HEK293T (cell line): ENCODE measurements around the gene GRAMD4.

Experiments used
- CTCF ChIA-PET: fragments of 350-600 bp; formaldehyde crosslinking; extraction: SDS; loops from one replicate; lab custom pipeline; 2021; ENCODE audit warnings: antibody characterized with exemption, inconsistent platforms; lab: Yijun Ruan, JAX
- POLR2A ChIA-PET: fragments of 350-600 bp; formaldehyde crosslinking; extraction: SDS; loops from one replicate; lab custom pipeline; 2020; ENCODE audit warnings: antibody characterized with exemption, inconsistent platforms; lab: Yijun Ruan, JAX
- DNase-seq: peaks from one replicate; pipeline ENCODE4 v3.0.0; 2012; ENCODE audit warnings: mixed read lengths; ENCODE audit errors: extremely low spot score
- ARNT ChIP-seq: fragments of 450-650 bp; IDR thresholded peaks from 2 replicates; pipeline ENCODE4 v1.6.1; 2017; ENCODE audit warnings: mild to moderate bottlenecking
- BHLHE40 ChIP-seq: fragments of 450-650 bp; IDR thresholded peaks from 2 replicates; pipeline ENCODE4 v1.6.1; 2016; ENCODE audit warnings: mild to moderate bottlenecking, moderate library complexity, borderline replicate concordance
- CTBP1 ChIP-seq: fragments of 450-650 bp; IDR thresholded peaks from 2 replicates; pipeline ENCODE4 v1.6.1; 2016; ENCODE audit warnings: borderline replicate concordance
- ELF4 ChIP-seq: fragments of 450-650 bp; IDR thresholded peaks from 2 replicates; pipeline ENCODE4 v1.6.1; 2017; ENCODE audit warnings: antibody characterized with exemption
- FOXA1 ChIP-seq: fragments of 450-650 bp; IDR thresholded peaks from 2 replicates; pipeline ENCODE4 v1.6.1; 2016; ENCODE audit warnings: mild to moderate bottlenecking
- FOXK2 ChIP-seq: fragments of 450-650 bp; IDR thresholded peaks from 2 replicates; pipeline ENCODE4 v1.6.1; 2016; ENCODE audit warnings: mild to moderate bottlenecking
- FOXM1 ChIP-seq: fragments of 450-650 bp; IDR thresholded peaks from 2 replicates; pipeline ENCODE4 v1.6.1; 2017; ENCODE audit warnings: mild to moderate bottlenecking, borderline replicate concordance
- HDGF ChIP-seq: fragments of 450-650 bp; IDR thresholded peaks from 2 replicates; pipeline ENCODE4 v1.6.1; 2017; ENCODE audit warnings: antibody characterized with exemption, borderline replicate concordance
- L3MBTL2 ChIP-seq: fragments of 450-650 bp; conservative IDR thresholded peaks from 2 replicates; pipeline ENCODE4 v1.6.1; 2016; ENCODE audit warnings: mild to moderate bottlenecking
- LEF1 ChIP-seq: fragments of 450-650 bp; IDR thresholded peaks from 2 replicates; pipeline ENCODE4 v1.6.1; 2017; ENCODE audit warnings: mild to moderate bottlenecking, borderline replicate concordance
- NFRKB ChIP-seq: fragments of 450-650 bp; IDR thresholded peaks from 2 replicates; pipeline ENCODE4 v1.6.1; 2016; ENCODE audit warnings: mild to moderate bottlenecking, moderate library complexity
- SP1 ChIP-seq: fragments of 450-650 bp; IDR thresholded peaks from 2 replicates; pipeline ENCODE4 v1.6.1; 2017
- SUZ12 ChIP-seq: fragments of 450-650 bp; IDR thresholded peaks from 2 replicates; pipeline ENCODE4 v1.6.1; 2016; ENCODE audit warnings: mild to moderate bottlenecking
- TARDBP ChIP-seq: fragments of 450-650 bp; IDR thresholded peaks from 2 replicates; pipeline ENCODE4 v1.6.1; 2016
- ZNF384 ChIP-seq: fragments of 450-650 bp; IDR thresholded peaks from 2 replicates; pipeline ENCODE4 v1.6.1; 2016
- TF ChIP-seq, protein P1 (sequence below): fragments of 450-650 bp; IDR thresholded peaks from 2 replicates; pipeline ENCODE4 v1.6.1; 2016

The GRAMD4 gene

DNA sequence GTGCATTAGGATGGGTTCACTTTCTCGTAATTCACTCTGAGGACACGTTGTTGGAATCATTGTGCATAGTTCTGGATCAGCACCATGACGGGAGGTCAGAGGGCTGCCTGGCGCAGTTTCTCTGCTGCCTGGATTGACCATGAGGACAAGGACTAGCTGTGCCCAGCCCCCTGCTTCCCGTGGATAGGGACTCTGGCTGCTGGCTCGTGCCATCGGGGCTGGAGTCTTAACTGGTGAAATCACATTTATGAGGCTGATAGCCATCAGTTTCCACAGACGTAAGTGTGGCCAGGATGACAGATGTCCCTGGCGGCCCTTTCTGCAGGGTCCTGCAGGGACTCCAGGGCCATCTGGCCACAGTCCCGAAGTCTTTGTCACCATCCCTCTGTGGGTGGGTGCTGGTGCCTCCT is 24.1 kb upstream of the GRAMD4 start:
- ChIA-PET CTCF (no interaction called here), POLR2A (no interaction called here)
- no peak for DNase-seq
- TF ChIP-seq TARDBP = no peak
- TF ChIP-seq ELF4 = no peak
- TF ChIP-seq CTBP1 = no peak
- no peak for TF ChIP-seq FOXA1
- TF ChIP-seq L3MBTL2 = no peak
- TF ChIP-seq SP1 = no peak
- TF ChIP-seq FOXM1 = no peak
- TF ChIP-seq ZNF384 = no peak
- TF ChIP-seq FOXK2 = no peak
- no peak for TF ChIP-seq HDGF
- TF ChIP-seq ARNT = no peak
- no peak for TF ChIP-seq BHLHE40
- TF ChIP-seq, protein P1, sequence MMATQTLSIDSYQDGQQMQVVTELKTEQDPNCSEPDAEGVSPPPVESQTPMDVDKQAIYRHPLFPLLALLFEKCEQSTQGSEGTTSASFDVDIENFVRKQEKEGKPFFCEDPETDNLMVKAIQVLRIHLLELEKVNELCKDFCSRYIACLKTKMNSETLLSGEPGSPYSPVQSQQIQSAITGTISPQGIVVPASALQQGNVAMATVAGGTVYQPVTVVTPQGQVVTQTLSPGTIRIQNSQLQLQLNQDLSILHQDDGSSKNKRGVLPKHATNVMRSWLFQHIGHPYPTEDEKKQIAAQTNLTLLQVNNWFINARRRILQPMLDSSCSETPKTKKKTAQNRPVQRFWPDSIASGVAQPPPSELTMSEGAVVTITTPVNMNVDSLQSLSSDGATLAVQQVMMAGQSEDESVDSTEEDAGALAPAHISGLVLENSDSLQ = no peak
- no peak for TF ChIP-seq SUZ12
- no peak for TF ChIP-seq NFRKB
- no peak for TF ChIP-seq LEF1

DNA sequence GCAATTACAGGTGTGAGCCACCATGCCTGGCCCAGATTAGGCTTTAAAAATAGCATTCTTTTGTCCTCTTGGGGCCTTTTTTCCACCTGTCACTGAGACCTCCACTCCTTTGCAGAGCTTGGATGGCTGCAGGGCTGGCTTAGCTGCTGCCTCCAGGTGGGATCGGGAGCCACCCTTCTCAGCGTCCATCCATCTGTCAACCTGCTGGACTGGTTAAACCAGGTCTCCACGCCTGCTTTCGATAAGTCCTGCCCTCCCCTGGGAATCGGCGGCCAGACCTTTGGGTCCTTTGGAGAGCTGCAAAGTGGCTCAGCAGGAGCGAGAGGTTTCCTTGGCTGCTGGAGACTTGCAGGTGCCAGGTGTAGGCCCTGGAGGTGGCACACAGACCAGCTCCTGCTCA is 23.4 kb upstream of the GRAMD4 start:
- DNase-seq = no peak
- ChIA-PET CTCF (no interaction called here), POLR2A (no interaction called here)
- no peak for TF ChIP-seq FOXK2
- TF ChIP-seq, protein P1 = no peak
- TF ChIP-seq FOXM1 = no peak
- TF ChIP-seq SUZ12 = no peak
- no peak for TF ChIP-seq NFRKB
- TF ChIP-seq ELF4 = no peak
- no peak for TF ChIP-seq ARNT
- TF ChIP-seq LEF1 = no peak
- TF ChIP-seq L3MBTL2 = no peak
- no peak for TF ChIP-seq BHLHE40
- no peak for TF ChIP-seq FOXA1
- no peak for TF ChIP-seq SP1
- no peak for TF ChIP-seq HDGF
- no peak for TF ChIP-seq ZNF384
- TF ChIP-seq CTBP1 = no peak
- TF ChIP-seq TARDBP = no peak

DNA sequence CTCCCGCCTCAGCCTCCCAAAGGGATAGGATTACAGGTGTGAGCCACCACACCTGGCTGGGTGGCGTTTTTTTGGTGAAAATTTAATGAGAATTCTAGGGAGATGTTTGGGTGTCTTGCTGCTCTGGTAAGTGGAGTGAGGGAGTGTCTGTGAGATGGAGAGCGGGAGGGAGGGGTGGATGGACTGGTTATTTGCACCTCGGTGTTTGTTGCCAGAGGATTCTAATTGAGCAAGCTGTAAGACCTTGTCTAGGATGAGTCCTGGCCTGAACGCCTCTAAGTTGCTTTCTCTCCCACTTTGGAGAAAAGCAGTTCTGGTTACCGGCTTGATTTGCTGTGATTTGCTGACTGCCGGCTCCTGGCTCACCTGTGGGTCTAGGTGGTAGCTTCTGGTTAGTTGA is 22.0 kb upstream of the GRAMD4 start:
- TF ChIP-seq, protein P1 = no peak
- no peak for TF ChIP-seq L3MBTL2
- TF ChIP-seq FOXK2 = no peak
- no peak for TF ChIP-seq FOXA1
- TF ChIP-seq ZNF384 = no peak
- no peak for TF ChIP-seq LEF1
- ChIA-PET POLR2A (interaction anchor here (1.4 kb wide), 1 partner anchor 9 kb away, joined by 5 read pairs; no protein-coding TSS in a partner anchor), CTCF (no interaction called here)
- no peak for DNase-seq

DNA sequence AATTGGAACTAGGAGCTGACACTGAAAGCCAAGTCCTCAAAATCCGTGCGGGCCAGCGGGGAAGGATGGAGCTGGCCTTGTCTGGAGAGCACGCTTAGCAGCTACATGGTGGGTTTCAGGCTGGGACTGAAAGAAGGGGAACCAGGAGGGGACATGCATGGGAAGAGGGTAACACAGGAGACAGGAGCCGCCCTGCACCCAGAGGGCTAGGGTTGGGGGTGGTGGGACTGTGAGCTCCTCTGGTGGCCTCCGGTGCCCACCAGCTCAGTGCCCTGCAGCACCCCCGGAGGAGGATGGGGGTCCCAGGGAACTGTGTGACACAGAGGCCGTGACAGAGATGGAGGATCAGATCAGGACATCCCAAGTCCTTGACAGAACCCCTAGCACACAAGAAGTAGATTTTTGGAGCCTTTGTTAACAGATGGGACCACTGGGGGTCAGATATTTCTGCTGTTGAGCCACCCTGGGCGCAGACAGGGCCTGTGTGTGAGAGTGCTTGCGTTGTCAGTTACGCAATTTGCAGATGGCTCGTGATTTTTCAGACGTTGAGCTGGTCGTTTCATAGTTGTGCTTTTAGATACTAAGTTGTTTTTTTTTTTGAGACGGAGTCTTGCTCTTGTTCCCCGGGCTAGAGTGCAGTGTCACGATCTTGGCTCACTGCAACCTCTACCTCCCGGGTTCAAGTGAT is 21.3 kb upstream of the GRAMD4 start:
- no peak for TF ChIP-seq FOXA1
- no peak for TF ChIP-seq ZNF384
- TF ChIP-seq ARNT = no peak
- no peak for TF ChIP-seq CTBP1
- no peak for TF ChIP-seq TARDBP
- TF ChIP-seq FOXM1 = no peak
- TF ChIP-seq, protein P1 = no peak
- TF ChIP-seq BHLHE40 = no peak
- TF ChIP-seq FOXK2 = no peak
- no peak for TF ChIP-seq LEF1
- TF ChIP-seq L3MBTL2 = no peak
- ChIA-PET POLR2A (interaction anchor here (1.0 to 1.4 kb wide), 2 partner anchors 8 to 10 kb away, joined by 3 to 5 read pairs; no protein-coding TSS in a partner anchor), CTCF (no interaction called here)
- DNase-seq = no peak

DNA sequence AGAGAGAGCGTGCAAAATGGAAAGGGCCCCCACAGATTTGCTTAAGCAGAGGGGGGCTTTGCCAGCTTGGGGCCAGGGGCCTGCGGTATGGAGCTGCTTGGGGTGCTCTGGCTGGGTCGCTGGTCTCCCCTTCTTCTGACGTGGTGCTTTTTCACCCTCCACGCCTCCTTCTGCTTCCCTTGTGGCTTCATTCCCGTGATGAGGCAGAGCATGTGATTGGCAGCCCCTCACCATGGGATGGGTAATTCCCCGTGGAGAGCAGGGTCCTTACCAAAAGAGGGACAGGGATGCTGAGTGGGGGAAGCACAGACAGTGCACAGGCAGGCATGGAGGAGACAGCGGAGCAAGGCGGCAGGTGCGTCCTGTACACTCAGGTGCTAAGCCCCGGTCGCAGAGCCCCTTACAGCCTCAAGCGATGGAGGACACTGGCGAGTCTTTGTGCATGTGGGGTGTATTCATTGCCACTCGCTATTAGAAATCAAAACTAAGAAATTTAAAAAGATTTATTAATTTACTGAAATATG is 19.9 kb upstream of the GRAMD4 start:
- CTCF ChIA-PET = no interaction called here
- no peak for DNase-seq
- POLR2A ChIA-PET = no interaction called here

DNA sequence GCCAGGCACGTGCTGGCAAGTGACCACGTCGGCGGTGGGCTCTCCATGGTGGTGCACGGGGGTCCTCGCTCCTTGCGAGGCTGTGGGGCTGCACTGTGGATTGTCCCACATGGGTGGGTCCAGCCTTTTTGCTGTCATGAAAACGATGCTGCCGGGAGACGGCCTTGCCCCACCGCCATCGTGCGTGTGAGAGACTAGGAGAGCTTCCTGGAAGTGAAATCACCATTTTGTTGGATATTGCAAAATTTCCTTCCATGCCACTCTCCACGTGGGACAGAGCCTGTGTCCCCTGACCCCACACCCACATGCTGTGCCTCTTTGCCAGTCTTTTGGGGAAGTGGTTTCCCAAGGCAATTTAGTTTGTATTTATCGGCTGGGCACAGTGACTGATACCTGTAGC is 18.2 kb upstream of the GRAMD4 start:
- CTCF ChIA-PET = no interaction called here
- TF ChIP-seq ARNT = no peak
- no peak for TF ChIP-seq TARDBP
- no peak for TF ChIP-seq FOXK2
- no peak for TF ChIP-seq CTBP1
- TF ChIP-seq, protein P1 = no peak
- POLR2A ChIA-PET = no interaction called here
- DNase-seq = no peak

More for the DNA sequence above, 19.9 kb upstream of the GRAMD4 start:
- no peak for TF ChIP-seq ZNF384
